ENCODE data around the gene ADAM15.

Gene ADAM15

GRCh38 chr1:155004352-155005075 lies 46.6 kb upstream of the ADAM15 start:
- H3K4me3 ChIP-seq (replicated peaks; ENCODE audit: low read depth, low read length), result peak overlapping the region; percentile 90
- no peak for DNase-seq (ENCODE audit: low read depth)
- TF ChIP-seq CTCF (IDR thresholded peaks at IDR 0.05; ENCODE audit: low read length, missing control alignments), result no peak

GRCh38 chr1:155005076-155006011 lies 45.8 kb upstream of the ADAM15 start:
- TF ChIP-seq CTCF (IDR thresholded peaks at IDR 0.05; ENCODE audit: low read length, missing control alignments), result no peak
- DNase-seq (ENCODE audit: low read depth), result no peak
- no peak overlapping the region for H3K4me3 ChIP-seq (replicated peaks; ENCODE audit: low read depth, low read length)

- DNase-seq (ENCODE audit: low read depth), result peak; percentile 40
- TF ChIP-seq CTCF (IDR thresholded peaks at IDR 0.05; ENCODE audit: low read length, missing control alignments), result no peak
- no peak overlapping the region for H3K4me3 ChIP-seq (replicated peaks; ENCODE audit: low read depth, low read length)
These were observed 44.5 kb upstream of the ADAM15 start for GRCh38 chr1:155006601-155007101.

- H3K4me3 ChIP-seq (replicated peaks; ENCODE audit: low read depth, low read length), result no peak overlapping the region
- no peak for TF ChIP-seq CTCF (IDR thresholded peaks at IDR 0.05; ENCODE audit: low read length, missing control alignments)
These were observed 43.8 kb upstream of the ADAM15 start for GRCh38 chr1:155007251-155007828.

GRCh38 chr1:155008015-155008941 lies 42.8 kb upstream of the ADAM15 start:
- TF ChIP-seq CTCF (IDR thresholded peaks at IDR 0.05; ENCODE audit: low read length, missing control alignments), result no peak
- H3K4me3 ChIP-seq (replicated peaks; ENCODE audit: low read depth, low read length), result no peak overlapping the region
- no peak for DNase-seq (ENCODE audit: low read depth)

More at GRCh38 chr1:155007251-155007828, 43.8 kb upstream of the ADAM15 start:
- DNase-seq (ENCODE audit: low read depth), result no peak

- DNase-seq (ENCODE audit: low read depth), result no peak
These were observed 41.9 kb upstream of the ADAM15 start for GRCh38 chr1:155009221-155009711.

More at GRCh38 chr1:155009221-155009711, 41.9 kb upstream of the ADAM15 start:
- TF ChIP-seq CTCF (IDR thresholded peaks at IDR 0.05; ENCODE audit: low read length, missing control alignments), result no peak
- H3K4me3 ChIP-seq (replicated peaks; ENCODE audit: low read depth, low read length), result no peak overlapping the region

Measured in fibroblast of pulmonary artery (primary cell).